ENCODE measurements around the gene GFPT1. TPM values are rescaled to one million over a fixed set of nuclear protein-coding genes. Genes with fewer than 3 reads are reported as not detected.

GFPT1 gene
- polyA plus RNA-seq, 3 donors, result 3.6 to 4.5 (median 3.7) TPM

DNA sequence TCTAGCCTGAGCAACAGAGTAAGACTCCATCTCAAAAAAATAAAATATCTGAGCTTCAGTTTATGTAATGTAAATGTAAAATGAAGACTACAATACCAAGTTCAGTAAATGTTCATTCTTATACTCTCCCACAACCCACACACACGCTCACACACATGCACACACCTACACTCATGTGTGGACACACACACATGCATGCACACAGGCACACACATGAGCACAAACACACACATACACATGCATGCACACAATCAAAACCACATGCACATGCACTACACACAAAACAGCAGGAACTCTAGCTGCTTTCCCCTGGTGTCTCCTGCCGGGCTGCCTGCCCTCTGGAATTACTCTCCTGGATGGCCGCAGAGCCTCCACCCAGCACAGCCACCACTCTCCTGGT is 90.6 kb downstream of the GFPT1 start:
- H3K79me2 ChIP-seq (ENCODE audit: insufficient read depth, low read length), result no peaks in the 10 kb centered on the region
- DNase-seq, result no peak
- no peaks in the 10 kb centered on the region for H3K36me3 ChIP-seq (replicated peaks in 1 of 2; ENCODE audit: control insufficient read depth in 1 of 2, insufficient read depth in 2 of 2, low read length in 2 of 2)
- H3K4me1 ChIP-seq (ENCODE audit: control insufficient read depth in 1 of 2, insufficient read depth in 2 of 2, low read length in 2 of 2), result peaks cover 12 to 13% of the 10 kb centered on the region in 2 donors
- no peaks in the 10 kb centered on the region for H3K27me3 ChIP-seq (ENCODE audit: control insufficient read depth in 2 of 2, insufficient read depth in 2 of 2, low read length in 2 of 2)
- Mint-ChIP-seq H3K9me3 (peaks cover 0 to 1% (median 0%) of the 10 kb centered on the region in 7 donors), H3K27ac (no peak overlapping the region), H3K4me3 (no peak overlapping the region), H3K36me3 (no peaks in the 10 kb centered on the region), H3K4me1 (peaks cover 24% of the 10 kb centered on the region), H3K27me3 (ENCODE audit: low read depth in 3 of 3) (peaks cover 1 to 3% (median 2%) of the 10 kb centered on the region in 3 donors)
- 97% methylated on average over 3 of the region's 3 CpGs for WGBS (ENCODE audit: insufficient coverage)
- intact Hi-C loops (cut with micrococcal nuclease), result loop anchor here in 1 of 2 donors (2.0 kb wide), 1 partner anchor 36 kb away; no protein-coding TSS in a partner anchor
- H3K9ac ChIP-seq (ENCODE audit: insufficient read depth, low read length, poor library complexity, severe bottlenecking), result no peak overlapping the region
- no peaks in the 10 kb centered on the region for H4K20me1 ChIP-seq (ENCODE audit: insufficient read depth, low read length)
- H2AFZ ChIP-seq (ENCODE audit: insufficient read depth, low read depth, low read length, poor library complexity, severe bottlenecking), result no peak overlapping the region
- no peaks in the 10 kb centered on the region for H3K9me3 ChIP-seq (replicated peaks in 1 of 2; ENCODE audit: control insufficient read depth in 1 of 2, insufficient read depth in 1 of 2, low read length in 2 of 2)
- TF ChIP-seq, protein P1, sequence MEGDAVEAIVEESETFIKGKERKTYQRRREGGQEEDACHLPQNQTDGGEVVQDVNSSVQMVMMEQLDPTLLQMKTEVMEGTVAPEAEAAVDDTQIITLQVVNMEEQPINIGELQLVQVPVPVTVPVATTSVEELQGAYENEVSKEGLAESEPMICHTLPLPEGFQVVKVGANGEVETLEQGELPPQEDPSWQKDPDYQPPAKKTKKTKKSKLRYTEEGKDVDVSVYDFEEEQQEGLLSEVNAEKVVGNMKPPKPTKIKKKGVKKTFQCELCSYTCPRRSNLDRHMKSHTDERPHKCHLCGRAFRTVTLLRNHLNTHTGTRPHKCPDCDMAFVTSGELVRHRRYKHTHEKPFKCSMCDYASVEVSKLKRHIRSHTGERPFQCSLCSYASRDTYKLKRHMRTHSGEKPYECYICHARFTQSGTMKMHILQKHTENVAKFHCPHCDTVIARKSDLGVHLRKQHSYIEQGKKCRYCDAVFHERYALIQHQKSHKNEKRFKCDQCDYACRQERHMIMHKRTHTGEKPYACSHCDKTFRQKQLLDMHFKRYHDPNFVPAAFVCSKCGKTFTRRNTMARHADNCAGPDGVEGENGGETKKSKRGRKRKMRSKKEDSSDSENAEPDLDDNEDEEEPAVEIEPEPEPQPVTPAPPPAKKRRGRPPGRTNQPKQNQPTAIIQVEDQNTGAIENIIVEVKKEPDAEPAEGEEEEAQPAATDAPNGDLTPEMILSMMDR (IDR thresholded peaks at IDR 0.05), result no peak
- no peak overlapping the region for H3K4me3 ChIP-seq (replicated peaks in 1 of 3; ENCODE audit: low read depth in 2 of 3, low read length in 3 of 3)
- H3K4me2 ChIP-seq (replicated peaks; ENCODE audit: extremely low read depth, low read length, poor library complexity, severe bottlenecking), result no peak overlapping the region
- no peak overlapping the region for H3K27ac ChIP-seq (ENCODE audit: low read depth in 1 of 2, low read length in 2 of 2)

DNA sequence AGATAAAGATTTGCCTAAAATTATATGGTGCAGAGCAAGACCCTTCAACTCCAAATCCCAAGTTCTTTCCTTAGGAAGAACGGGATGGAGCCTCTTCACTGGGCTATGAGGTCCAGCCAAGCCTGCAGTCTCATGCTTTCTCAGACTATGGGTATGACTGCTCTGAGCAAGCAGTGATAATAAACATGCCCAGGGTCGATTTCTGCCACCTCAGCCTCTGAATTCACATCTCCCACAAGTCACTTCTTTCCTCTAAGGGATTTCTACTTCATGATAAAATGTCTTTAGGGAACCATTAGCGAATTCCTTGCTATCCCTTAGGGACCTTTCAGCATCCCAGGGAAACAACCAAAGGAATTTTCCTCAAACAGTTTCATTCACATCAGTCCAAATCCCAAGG is 94.8 kb downstream of the GFPT1 start:
- no peak overlapping the region for H3K9ac ChIP-seq (ENCODE audit: insufficient read depth, low read length, poor library complexity, severe bottlenecking)
- Mint-ChIP-seq H3K27ac (no peak overlapping the region), H3K36me3 (no peaks in the 10 kb centered on the region), H3K4me1 (no peaks in the 10 kb centered on the region), H3K9me3 (peaks cover 0 to 2% (median 0%) of the 10 kb centered on the region in 7 donors), H3K4me3 (no peak overlapping the region), H3K27me3 (ENCODE audit: low read depth in 3 of 3) (peaks cover 0 to 2% (median 0%) of the 10 kb centered on the region in 3 donors)
- intact Hi-C loops (cut with micrococcal nuclease), result no loop called here
- H3K27me3 ChIP-seq (ENCODE audit: control insufficient read depth in 2 of 2, insufficient read depth in 2 of 2, low read length in 2 of 2), result no peaks in the 10 kb centered on the region
- no peak overlapping the region for H3K4me2 ChIP-seq (replicated peaks; ENCODE audit: extremely low read depth, low read length, poor library complexity, severe bottlenecking)
- no peaks in the 10 kb centered on the region for H3K9me3 ChIP-seq (replicated peaks in 1 of 2; ENCODE audit: control insufficient read depth in 1 of 2, insufficient read depth in 1 of 2, low read length in 2 of 2)
- TF ChIP-seq, protein P1 (IDR thresholded peaks at IDR 0.05), result no peak
- H3K27ac ChIP-seq (ENCODE audit: low read depth in 1 of 2, low read length in 2 of 2), result no peak overlapping the region
- no peaks in the 10 kb centered on the region for H4K20me1 ChIP-seq (ENCODE audit: insufficient read depth, low read length)
- no peaks in the 10 kb centered on the region for H3K79me2 ChIP-seq (ENCODE audit: insufficient read depth, low read length)
- no peaks in the 10 kb centered on the region for H3K4me1 ChIP-seq (ENCODE audit: control insufficient read depth in 1 of 2, insufficient read depth in 2 of 2, low read length in 2 of 2)
- H3K4me3 ChIP-seq (replicated peaks in 1 of 3; ENCODE audit: low read depth in 2 of 3, low read length in 3 of 3), result no peak overlapping the region
- DNase-seq, result no peak
- no peaks in the 10 kb centered on the region for H3K36me3 ChIP-seq (replicated peaks in 1 of 2; ENCODE audit: control insufficient read depth in 1 of 2, insufficient read depth in 2 of 2, low read length in 2 of 2)
- no peak overlapping the region for H2AFZ ChIP-seq (ENCODE audit: insufficient read depth, low read depth, low read length, poor library complexity, severe bottlenecking)
- WGBS (ENCODE audit: insufficient coverage), result 90% methylated on average over 2 of the region's 3 CpGs
